IMR-90 (cell line): Measurements from ENCODE around the gene RNF166. TPM values are rescaled to one million over a fixed set of nuclear protein-coding genes. Genes with fewer than 3 reads are reported as not detected.

ENCODE experiments used
- ATAC-seq: fragments of 200-7000 bp; cut with Tn5 transposase; 2 replicates; pipeline ENCODE4 v1.9.1; 2020; ENCODE audit warnings: low read depth, mild to moderate bottlenecking, moderate library complexity
- BruUV-seq: library from RNA; stranded (reverse); fragments of 400-500 nt; replicated peaks from 2 replicates; lab custom pipeline; 2021; lab: Mats Ljungman, UMichigan
- CTCF ChIA-PET: fragments of 300-600 bp; formaldehyde crosslinking; extraction: SDS; loops from one replicate; lab custom pipeline; 2021; ENCODE audit warnings: antibody characterized with exemption; lab: Yijun Ruan, JAX
- POLR2A ChIA-PET: fragments of 300-600 bp; sonication (Branson Sonifier 250); formaldehyde crosslinking; loops from one replicate; lab custom pipeline; 2022; ENCODE audit warnings: antibody characterized with exemption; ENCODE audit not compliant: unreplicated experiment; lab: Charles Lee
- DNase-seq: peaks from one replicate; pipeline ENCODE4 v3.0.0; 2013
- H2AFZ ChIP-seq: replicated peaks from 2 replicates; pipeline ENCODE3; 2013; ENCODE audit warnings: low read length, mild to moderate bottlenecking; ENCODE audit not compliant: poor library complexity
- H2AK5ac ChIP-seq: 2 replicates; pipeline ENCODE4 v1.6.1; 2013; ENCODE audit warnings: low read depth, low read length, inconsistent platforms
- H2AK9ac ChIP-seq: replicated peaks from 2 replicates; pipeline ENCODE3; 2013; ENCODE audit warnings: mild to moderate bottlenecking, low read depth, low read length, moderate library complexity; ENCODE audit not compliant: poor library complexity
- H2BK120ac ChIP-seq: 2 replicates; pipeline ENCODE4 v1.6.1; 2013; ENCODE audit warnings: low read depth, low read length, inconsistent platforms
- H2BK15ac ChIP-seq: 3 replicates; pipeline ENCODE4 v1.6.1; 2013; ENCODE audit warnings: low read depth, low read length, inconsistent platforms
- H2BK20ac ChIP-seq: 2 replicates; pipeline ENCODE4 v1.6.1; 2013; ENCODE audit warnings: low read depth, mild to moderate bottlenecking, inconsistent platforms, low read length, moderate library complexity
- H2BK5ac ChIP-seq: 2 replicates; pipeline ENCODE4 v1.6.1; 2013; ENCODE audit warnings: mild to moderate bottlenecking, low read depth, low read length, inconsistent platforms; ENCODE audit not compliant: poor library complexity, severe bottlenecking
- H3K14ac ChIP-seq: replicated peaks from 2 replicates; pipeline ENCODE4 v1.6.1; 2013; ENCODE audit warnings: low read depth, low read length, inconsistent platforms
- H3K18ac ChIP-seq: 2 replicates; pipeline ENCODE4 v1.6.1; 2013; ENCODE audit warnings: low read depth, low read length, control low read depth
- H3K23ac ChIP-seq: 2 replicates; pipeline ENCODE4 v1.6.1; 2013; ENCODE audit warnings: low read depth, low read length, inconsistent platforms
- H3K27ac ChIP-seq: 2 replicates; pipeline ENCODE4 v1.5.1; 2013; ENCODE audit warnings: mild to moderate bottlenecking, control low read depth, low read length; ENCODE audit not compliant: insufficient read depth
- H3K27me3 ChIP-seq: 2 replicates; pipeline ENCODE4 v1.6.1; 2013; ENCODE audit warnings: low read length; ENCODE audit not compliant: control insufficient read depth, insufficient read depth
- H3K36me3 ChIP-seq: 2 replicates; pipeline ENCODE4 v1.6.1; 2013; ENCODE audit warnings: low read length, mixed read lengths; ENCODE audit not compliant: control insufficient read depth, insufficient read depth
- H3K4ac ChIP-seq: 2 replicates; pipeline ENCODE4 v1.6.1; 2013; ENCODE audit warnings: low read depth, low read length, inconsistent platforms
- H3K4me1 ChIP-seq: 2 replicates; pipeline ENCODE4 v1.6.1; 2013; ENCODE audit warnings: low read length, mixed read lengths; ENCODE audit not compliant: control insufficient read depth, insufficient read depth
- H3K4me2 ChIP-seq: 2 replicates; pipeline ENCODE4 v1.6.1; 2013; ENCODE audit warnings: low read depth, mild to moderate bottlenecking, control low read depth, low read length, moderate library complexity
- H3K4me3 ChIP-seq: 2 replicates; pipeline ENCODE4 v1.5.1; 2013; ENCODE audit warnings: low read depth, mild to moderate bottlenecking, control low read depth, low read length, moderate library complexity; ENCODE audit not compliant: insufficient read depth
- H3K56ac ChIP-seq: 2 replicates; pipeline ENCODE4 v1.6.1; 2013; ENCODE audit warnings: low read length, inconsistent platforms; ENCODE audit not compliant: insufficient read depth; ENCODE audit errors: extremely low read depth
- H3K79me1 ChIP-seq, 2 experiments: 2 replicates each; pipeline ENCODE4 v1.6.1; 2013; ENCODE audit warnings: low read length in 2 of 2, inconsistent platforms in 1 of 2, low read depth in 1 of 2
- H3K9ac ChIP-seq: 2 replicates; pipeline ENCODE4 v1.6.1; 2013; ENCODE audit warnings: low read depth, low read length, control low read depth
- H3K9me1 ChIP-seq: 2 replicates; pipeline ENCODE4 v1.6.1; 2013; ENCODE audit warnings: low read length, inconsistent platforms; ENCODE audit not compliant: insufficient read depth
- H3K9me3 ChIP-seq: 2 replicates; pipeline ENCODE4 v1.6.1; 2013; ENCODE audit warnings: low read length; ENCODE audit not compliant: control insufficient read depth, insufficient read depth
- H4K20me1 ChIP-seq: 2 replicates; pipeline ENCODE4 v1.6.1; 2013; ENCODE audit warnings: low read length, inconsistent platforms; ENCODE audit not compliant: insufficient read depth
- H4K5ac ChIP-seq: 2 replicates; pipeline ENCODE4 v1.6.1; 2013; ENCODE audit warnings: mild to moderate bottlenecking, low read depth, low read length, control low read depth
- H4K8ac ChIP-seq, 2 experiments: 2 replicates each; pipeline ENCODE4 v1.6.1; 2013; ENCODE audit warnings: low read depth in 2 of 2, low read length in 2 of 2, control low read depth in 1 of 2, inconsistent platforms in 1 of 2
- H4K91ac ChIP-seq: 2 replicates; pipeline ENCODE4 v1.6.1; 2013; ENCODE audit warnings: low read depth, low read length, inconsistent platforms; ENCODE audit not compliant: insufficient read depth
- BHLHE40 ChIP-seq: fragments of 150-350 bp; IDR thresholded peaks from 2 replicates; pipeline ENCODE4 v1.6.1; 2016; ENCODE audit warnings: mild to moderate bottlenecking, low read depth, low read length
- CEBPB ChIP-seq: IDR thresholded peaks from 2 replicates; pipeline ENCODE4 v1.6.1; 2012; ENCODE audit warnings: low read depth, low read length, improper control_type of control experiment
- CHD1 ChIP-seq: IDR thresholded peaks from 2 replicates; pipeline ENCODE4 v1.6.1; 2012; ENCODE audit warnings: low read depth, low read length, improper control_type of control experiment
- FOS ChIP-seq: fragments of 150-350 bp; IDR thresholded peaks from 2 replicates; pipeline ENCODE4 v1.6.1; 2016; ENCODE audit warnings: low read depth, low read length
- MAFK ChIP-seq: IDR thresholded peaks from 2 replicates; pipeline ENCODE4 v1.6.1; 2012; ENCODE audit warnings: low read depth, low read length, improper control_type of control experiment
- MAZ ChIP-seq: IDR thresholded peaks from 2 replicates; pipeline ENCODE4 v1.6.1; 2012; ENCODE audit warnings: low read depth, mild to moderate bottlenecking, low read length, improper control_type of control experiment, moderate library complexity, borderline replicate concordance
- MXI1 ChIP-seq: IDR thresholded peaks from 2 replicates; pipeline ENCODE4 v1.6.1; 2012; ENCODE audit warnings: low read depth, mild to moderate bottlenecking, low read length, moderate library complexity, borderline replicate concordance
- NFE2L2 ChIP-seq: fragments of 150-350 bp; IDR thresholded peaks from 2 replicates; pipeline ENCODE4 v1.6.1; 2016; ENCODE audit warnings: low read depth, mild to moderate bottlenecking, low read length
- POLR2A ChIP-seq: IDR thresholded peaks from 2 replicates; pipeline ENCODE4 v1.6.1; 2012; ENCODE audit warnings: mild to moderate bottlenecking, low read depth, low read length
- RAD21 ChIP-seq: IDR thresholded peaks from 2 replicates; pipeline ENCODE4 v1.6.1; 2012; ENCODE audit warnings: low read length, improper control_type of control experiment
- RCOR1 ChIP-seq: IDR thresholded peaks from 2 replicates; pipeline ENCODE4 v1.6.1; 2012; ENCODE audit warnings: mild to moderate bottlenecking, low read length, improper control_type of control experiment; ENCODE audit not compliant: insufficient replicate concordance
- RFX5 ChIP-seq: IDR thresholded peaks from 2 replicates; pipeline ENCODE4 v1.8.0; 2012; ENCODE audit warnings: low read depth, mild to moderate bottlenecking, low read length, moderate library complexity
- SMC3 ChIP-seq: fragments of 150-350 bp; IDR thresholded peaks from 2 replicates; pipeline ENCODE4 v1.6.1; 2016; ENCODE audit warnings: low read depth, mild to moderate bottlenecking, antibody characterized with exemption, low read length, moderate library complexity
- WGBS, 2 experiments: methylation state at CpG; one replicate each; pipeline versions ENCODE4 v1.1.5 to v1.1.7; 2013; ENCODE audit warnings: missing lambda C conversion rate in 2 of 2; ENCODE audit not compliant: insufficient read length in 1 of 2; ENCODE audit errors: extremely low coverage in 2 of 2; 5-methylcytosine and 5-hydroxymethylcytosine counted together
- dilution Hi-C: fragments of 300-500 bp; cut with HindIII; formaldehyde crosslinking; loops from one replicate; pipeline ENCODE4 v1.14.3; 2018; ENCODE audit warnings: low sequenced_read_pairs; ENCODE audit not compliant: unreplicated experiment
- in situ Hi-C: fragments of 300-500 bp; cut with MboI; formaldehyde crosslinking; loops from 3 replicates; pipeline ENCODE4 v1.14.3; 2019; ENCODE audit warnings: low sequenced_read_pairs, inconsistent platforms, mixed read lengths
- intact Hi-C: fragments of 100-400 bp; cut with micrococcal nuclease; formaldehyde crosslinking; loops from 2 replicates; pipeline ENCODE4 v1.10.0; 2022
- polyA plus RNA-seq, 3 experiments: library from polyadenylated mRNA; depleted of rRNA; stranded (reverse); fragments of >200 nt; gene quantifications; 2 replicates each; pipeline ENCODE4 v1.2.3, GENCODE V29; 2012; ENCODE audit warnings: low replicate concordance in 1 of 3
- total RNA-seq: library from RNA; depleted of rRNA; stranded (reverse); fragments of >200 nt; gene quantifications from 2 replicates; pipeline ENCODE4 v1.2.3, GENCODE V29; 2012
- TF ChIP-seq, protein P1 (sequence below): fragments of 150-350 bp; IDR thresholded peaks from 2 replicates; pipeline ENCODE4 v1.6.1; 2016; ENCODE audit warnings: low read depth, mild to moderate bottlenecking, low read length, moderate library complexity, borderline replicate concordance
- TF ChIP-seq, protein P2 (sequence below): fragments of 150-350 bp; IDR thresholded peaks from 2 replicates; pipeline ENCODE4 v1.6.1; 2017; ENCODE audit warnings: mild to moderate bottlenecking, antibody characterized with exemption, low read length, low read depth
- TF ChIP-seq, protein P3 (sequence below): conservative IDR thresholded peaks from 2 replicates; pipeline ENCODE4 v1.5.1; 2012; ENCODE audit warnings: mild to moderate bottlenecking, low read depth, low read length, improper control_type of control experiment

The RNF166 gene
- total and polyA plus RNA-seq, 2 of the 4 experiments (the other 2 are of a cell fraction) = 8.1 to 17.4 TPM

DNA sequence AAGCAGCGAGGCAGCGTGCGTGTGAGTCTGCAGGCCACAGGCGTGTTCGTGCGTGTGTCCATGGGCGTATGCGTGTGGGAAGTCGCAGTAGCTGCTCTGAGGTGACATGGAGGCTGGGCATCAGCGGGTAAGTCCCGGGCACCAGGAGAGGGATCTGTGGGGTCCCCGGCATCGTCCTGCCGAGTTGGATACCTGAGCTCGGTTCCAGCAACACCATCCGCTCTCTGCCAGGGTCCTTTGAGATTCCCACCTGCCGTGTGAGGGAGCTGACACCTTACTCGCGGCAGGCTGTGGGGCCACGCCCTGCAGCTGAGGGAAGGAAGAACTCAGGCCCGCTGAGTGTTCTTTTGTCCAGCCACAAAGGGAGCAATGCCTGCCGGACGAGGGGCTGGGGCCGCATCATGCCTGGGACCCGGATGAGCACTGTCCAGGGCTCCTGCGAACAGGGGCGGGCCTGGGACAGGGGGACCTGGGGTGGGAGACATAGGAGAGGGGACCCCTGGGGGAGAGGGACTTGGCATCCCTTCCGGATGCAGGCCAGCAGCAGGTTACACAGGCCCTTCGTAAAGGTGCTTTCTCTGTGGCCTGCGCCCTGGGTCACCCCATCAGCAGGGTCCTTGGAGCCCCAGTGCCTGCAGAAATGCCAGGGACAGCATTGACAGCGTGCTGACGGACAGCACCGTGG is 14.9 kb downstream of the RNF166 start:
- Histone ChIP-seq H4K8ac (no peak overlapping the region), H2AFZ (no peak overlapping the region), H3K14ac (no peak overlapping the region), H3K4me3 (no peak overlapping the region), H2BK120ac (no peak overlapping the region), H3K4me2 (no peak overlapping the region), H2AK9ac (no peak overlapping the region), H3K56ac (no peak overlapping the region), H2BK5ac (no peak overlapping the region), H2BK15ac (no peak overlapping the region), H3K23ac (no peak overlapping the region), H3K4ac (no peak overlapping the region), H4K20me1 (peaks cover 7% of the 10 kb centered on the region; the same call in 1 of the 2 replicates), H3K9me1 (no peaks in the 10 kb centered on the region), H3K9ac (no peak overlapping the region), H4K91ac (no peak overlapping the region), H3K79me1 (no peaks in the 10 kb centered on the region), H4K5ac (no peak overlapping the region), H2AK5ac (no peak overlapping the region), H3K27ac (no peak overlapping the region), H2BK20ac (no peak overlapping the region), H3K4me1 (no peaks in the 10 kb centered on the region), H3K9me3 (no peaks in the 10 kb centered on the region), H3K27me3 (peaks cover 34% of the 10 kb centered on the region), H3K36me3 (0 out of 2 replicates have a peak, but pooled peaks cover 2% of the 10 kb centered on the region), H3K18ac (no peak overlapping the region)
- intact Hi-C loops = no loop called here
- TF ChIP-seq, protein P1, sequence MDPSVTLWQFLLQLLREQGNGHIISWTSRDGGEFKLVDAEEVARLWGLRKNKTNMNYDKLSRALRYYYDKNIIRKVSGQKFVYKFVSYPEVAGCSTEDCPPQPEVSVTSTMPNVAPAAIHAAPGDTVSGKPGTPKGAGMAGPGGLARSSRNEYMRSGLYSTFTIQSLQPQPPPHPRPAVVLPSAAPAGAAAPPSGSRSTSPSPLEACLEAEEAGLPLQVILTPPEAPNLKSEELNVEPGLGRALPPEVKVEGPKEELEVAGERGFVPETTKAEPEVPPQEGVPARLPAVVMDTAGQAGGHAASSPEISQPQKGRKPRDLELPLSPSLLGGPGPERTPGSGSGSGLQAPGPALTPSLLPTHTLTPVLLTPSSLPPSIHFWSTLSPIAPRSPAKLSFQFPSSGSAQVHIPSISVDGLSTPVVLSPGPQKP = no peak
- TF ChIP-seq NFE2L2 (no peak), RFX5 (no peak), POLR2A (no peak), SMC3 (no peak), RAD21 (no peak), FOS (no peak), MAZ (no peak), MAFK (no peak), MXI1 (no peak), BHLHE40 (no peak), RCOR1 (no peak), CEBPB (no peak), CHD1 (no peak)
- TF ChIP-seq, protein P2, sequence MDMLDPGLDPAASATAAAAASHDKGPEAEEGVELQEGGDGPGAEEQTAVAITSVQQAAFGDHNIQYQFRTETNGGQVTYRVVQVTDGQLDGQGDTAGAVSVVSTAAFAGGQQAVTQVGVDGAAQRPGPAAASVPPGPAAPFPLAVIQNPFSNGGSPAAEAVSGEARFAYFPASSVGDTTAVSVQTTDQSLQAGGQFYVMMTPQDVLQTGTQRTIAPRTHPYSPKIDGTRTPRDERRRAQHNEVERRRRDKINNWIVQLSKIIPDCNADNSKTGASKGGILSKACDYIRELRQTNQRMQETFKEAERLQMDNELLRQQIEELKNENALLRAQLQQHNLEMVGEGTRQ = no peak
- TF ChIP-seq, protein P3, sequence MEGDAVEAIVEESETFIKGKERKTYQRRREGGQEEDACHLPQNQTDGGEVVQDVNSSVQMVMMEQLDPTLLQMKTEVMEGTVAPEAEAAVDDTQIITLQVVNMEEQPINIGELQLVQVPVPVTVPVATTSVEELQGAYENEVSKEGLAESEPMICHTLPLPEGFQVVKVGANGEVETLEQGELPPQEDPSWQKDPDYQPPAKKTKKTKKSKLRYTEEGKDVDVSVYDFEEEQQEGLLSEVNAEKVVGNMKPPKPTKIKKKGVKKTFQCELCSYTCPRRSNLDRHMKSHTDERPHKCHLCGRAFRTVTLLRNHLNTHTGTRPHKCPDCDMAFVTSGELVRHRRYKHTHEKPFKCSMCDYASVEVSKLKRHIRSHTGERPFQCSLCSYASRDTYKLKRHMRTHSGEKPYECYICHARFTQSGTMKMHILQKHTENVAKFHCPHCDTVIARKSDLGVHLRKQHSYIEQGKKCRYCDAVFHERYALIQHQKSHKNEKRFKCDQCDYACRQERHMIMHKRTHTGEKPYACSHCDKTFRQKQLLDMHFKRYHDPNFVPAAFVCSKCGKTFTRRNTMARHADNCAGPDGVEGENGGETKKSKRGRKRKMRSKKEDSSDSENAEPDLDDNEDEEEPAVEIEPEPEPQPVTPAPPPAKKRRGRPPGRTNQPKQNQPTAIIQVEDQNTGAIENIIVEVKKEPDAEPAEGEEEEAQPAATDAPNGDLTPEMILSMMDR = no peak
- BruUV-seq = no TSS peak
- DNase-seq = no peak
- POLR2A ChIA-PET = no interaction called here
- CTCF ChIA-PET = no interaction called here
- 91% methylated on average over 16 of the region's 33 CpGs; no CpG with 5 or more reads in 1 of the 2 experiments for WGBS, 2 experiments
- dilution Hi-C loops = no loop called here
- ATAC-seq = no peak
- in situ Hi-C loops = no loop called here
